H9 (cell line): ENCODE results near the gene ZNF674. TPM values are rescaled to one million over a fixed set of nuclear protein-coding genes. Genes with fewer than 3 reads are reported as not detected.

Source experiments
- DNase-seq: peaks from one replicate; pipeline ENCODE4 v3.0.0-alpha.2; 2017
- H2AFZ ChIP-seq: one replicate; pipeline ENCODE4 v1.6.1; 2013; ENCODE audit warnings: mild to moderate bottlenecking, low read length, control low read depth, moderate library complexity
- H2AK5ac ChIP-seq: 2 replicates; pipeline ENCODE4 v1.6.1; 2013; ENCODE audit warnings: low read length, control low read depth, mixed read lengths; ENCODE audit not compliant: insufficient read length
- H2BK120ac ChIP-seq: one replicate; pipeline ENCODE4 v1.6.1; 2013; ENCODE audit warnings: low read depth, mild to moderate bottlenecking, low read length, control low read depth, inconsistent platforms; ENCODE audit not compliant: poor library complexity, severe bottlenecking
- H2BK12ac ChIP-seq: 2 replicates; pipeline ENCODE4 v1.6.1; 2013; ENCODE audit warnings: low read length, control low read depth, mixed read lengths, low read depth; ENCODE audit not compliant: insufficient read length
- H2BK15ac ChIP-seq: 2 replicates; pipeline ENCODE4 v1.6.1; 2013; ENCODE audit warnings: low read depth, low read length, control low read depth
- H2BK20ac ChIP-seq: one replicate; pipeline ENCODE4 v1.6.1; 2013; ENCODE audit warnings: low read depth, mild to moderate bottlenecking, low read length, control low read depth, inconsistent platforms; ENCODE audit not compliant: poor library complexity, severe bottlenecking
- H2BK5ac ChIP-seq: 2 replicates; pipeline ENCODE4 v1.6.1; 2013; ENCODE audit warnings: low read length, control low read depth, mixed read lengths; ENCODE audit not compliant: insufficient read length
- H3K14ac ChIP-seq: 2 replicates; pipeline ENCODE4 v1.6.1; 2013; ENCODE audit warnings: low read length, control low read depth; ENCODE audit not compliant: insufficient read depth
- H3K18ac ChIP-seq: 2 replicates; pipeline ENCODE4 v1.6.1; 2013; ENCODE audit warnings: low read depth, mild to moderate bottlenecking, mixed read lengths, low read length, control low read depth; ENCODE audit not compliant: insufficient read length
- H3K23ac ChIP-seq: 2 replicates; pipeline ENCODE4 v1.6.1; 2013; ENCODE audit warnings: low read length, control low read depth, mixed read lengths, low read depth; ENCODE audit not compliant: insufficient read length
- H3K23me2 ChIP-seq: 2 replicates; pipeline ENCODE4 v1.6.1; 2013; ENCODE audit warnings: low read depth, mild to moderate bottlenecking, mixed read lengths, low read length, control low read depth; ENCODE audit not compliant: insufficient read length, poor library complexity, severe bottlenecking
- H3K27ac ChIP-seq: 2 replicates; pipeline ENCODE4 v1.5.1; 2013; ENCODE audit warnings: low read length, control low read depth, mixed read lengths, low read depth; ENCODE audit not compliant: insufficient read length
- H3K27me3 ChIP-seq: 2 replicates; pipeline ENCODE4 v1.6.1; 2013; ENCODE audit warnings: low read length, control low read depth, inconsistent platforms; ENCODE audit not compliant: insufficient read depth
- H3K4ac ChIP-seq: 2 replicates; pipeline ENCODE4 v1.6.1; 2013; ENCODE audit warnings: low read depth, mild to moderate bottlenecking, control low read depth, inconsistent platforms, low read length, moderate library complexity
- H3K4me1 ChIP-seq: 2 replicates; pipeline ENCODE4 v1.6.1; 2013; ENCODE audit warnings: low read length, control low read depth, inconsistent platforms; ENCODE audit not compliant: insufficient read depth
- H3K4me2 ChIP-seq: 2 replicates; pipeline ENCODE4 v1.6.1; 2013; ENCODE audit warnings: low read length, control low read depth, mixed read lengths; ENCODE audit not compliant: insufficient read length, insufficient read depth
- H3K56ac ChIP-seq: 2 replicates; pipeline ENCODE4 v1.6.1; 2013; ENCODE audit warnings: low read depth, mild to moderate bottlenecking, mixed read lengths, low read length, control low read depth; ENCODE audit not compliant: insufficient read length
- H3K79me1 ChIP-seq: 2 replicates; pipeline ENCODE4 v1.6.1; 2013; ENCODE audit warnings: low read depth, mild to moderate bottlenecking, moderate library complexity, low read length, control low read depth, inconsistent platforms; ENCODE audit not compliant: insufficient read depth, poor library complexity, severe bottlenecking
- H3K79me2 ChIP-seq: 2 replicates; pipeline ENCODE4 v1.6.1; 2013; ENCODE audit warnings: low read length, control low read depth, inconsistent platforms; ENCODE audit not compliant: insufficient read depth
- H3K9ac ChIP-seq: 2 replicates; pipeline ENCODE4 v1.6.1; 2013; ENCODE audit warnings: low read length, control low read depth, mixed read lengths; ENCODE audit not compliant: insufficient read length; ENCODE audit errors: extremely low read depth
- H3K9me3 ChIP-seq: one replicate; pipeline ENCODE4 v1.6.1; 2013; ENCODE audit warnings: low read depth, low read length, inconsistent platforms; ENCODE audit not compliant: control insufficient read depth
- H3T11ph ChIP-seq: one replicate; pipeline ENCODE4 v1.6.1; 2013; ENCODE audit warnings: mild to moderate bottlenecking, low read length, control low read depth, inconsistent platforms
- H4K20me1 ChIP-seq: one replicate; pipeline ENCODE4 v1.6.1; 2013; ENCODE audit not compliant: control insufficient read depth, insufficient read length, insufficient read depth
- H4K5ac ChIP-seq: 2 replicates; pipeline ENCODE4 v1.6.1; 2013; ENCODE audit warnings: low read depth, mild to moderate bottlenecking, mixed read lengths, low read length, control low read depth; ENCODE audit not compliant: insufficient read length
- H4K8ac ChIP-seq: replicated peaks from 2 replicates; pipeline ENCODE4 v1.6.1; 2013; ENCODE audit warnings: low read length, control low read depth, mixed read lengths, low read depth; ENCODE audit not compliant: insufficient read length
- H4K91ac ChIP-seq: 2 replicates; pipeline ENCODE4 v1.6.1; 2013; ENCODE audit warnings: low read depth, mild to moderate bottlenecking, moderate library complexity, mixed read lengths, low read length, control low read depth; ENCODE audit not compliant: insufficient read length
- H3K27ac Mint-ChIP-seq, 3 experiments: 2 replicates in 2 of 3; 3 replicates in 1 of 3; pipeline ENCODE4 v1.8.0; 2020 to 2021; ENCODE audit warnings: mixed read lengths in 3 of 3, mild to moderate bottlenecking in 1 of 3, moderate library complexity in 1 of 3
- H3K27me3 Mint-ChIP-seq: 2 replicates; pipeline ENCODE4 v1.8.0; 2021; ENCODE audit warnings: low read depth, mild to moderate bottlenecking, moderate library complexity, mixed read lengths
- H3K36me3 Mint-ChIP-seq, 3 experiments: 2 replicates in 2 of 3; 3 replicates in 1 of 3; pipeline ENCODE4 v1.8.0; 2020 to 2021; ENCODE audit warnings: low read depth in 3 of 3, mixed read lengths in 3 of 3; ENCODE audit not compliant: insufficient read depth in 1 of 3
- H3K4me1 Mint-ChIP-seq, 2 experiments: 2 replicates each; pipeline ENCODE4 v1.8.0; 2020; ENCODE audit warnings: mixed read lengths in 2 of 2
- H3K4me3 Mint-ChIP-seq, 2 experiments: 2 replicates in 1 of 2; 3 replicates in 1 of 2; pipeline ENCODE4 v1.8.0; 2020 to 2021; ENCODE audit warnings: mild to moderate bottlenecking in 2 of 2, mixed read lengths in 2 of 2, moderate library complexity in 1 of 2
- H3K9me3 Mint-ChIP-seq, 2 experiments: 2 replicates in 1 of 2; 3 replicates in 1 of 2; pipeline ENCODE4 v1.8.0; 2020; ENCODE audit warnings: mild to moderate bottlenecking in 2 of 2, mixed read lengths in 2 of 2, moderate library complexity in 1 of 2
- CTCF ChIP-seq: fragments of 200-600 bp; sonication (generic); conservative IDR thresholded peaks from 3 replicates; pipeline ENCODE4 v1.8.0; 2021; ENCODE audit warnings: antibody characterized with exemption, mild to moderate bottlenecking
- WGBS: extraction: QIAGEN DNeasy Blood & Tissue Kit; methylation state at CpG from one replicate; pipeline ENCODE4 v1.1.7; 2013; ENCODE audit warnings: missing lambda C conversion rate, low lambda C conversion rate, mixed read lengths; ENCODE audit not compliant: insufficient read length; ENCODE audit errors: extremely low coverage; 5-methylcytosine and 5-hydroxymethylcytosine counted together
- total RNA-seq: library from RNA; stranded (reverse); gene quantifications from 2 replicates; pipeline ENCODE4 v1.2.1, GENCODE V29; 2021

The ZNF674 gene
- total RNA-seq, 1 experiment from 2014 or later = 10.1 TPM

DNA sequence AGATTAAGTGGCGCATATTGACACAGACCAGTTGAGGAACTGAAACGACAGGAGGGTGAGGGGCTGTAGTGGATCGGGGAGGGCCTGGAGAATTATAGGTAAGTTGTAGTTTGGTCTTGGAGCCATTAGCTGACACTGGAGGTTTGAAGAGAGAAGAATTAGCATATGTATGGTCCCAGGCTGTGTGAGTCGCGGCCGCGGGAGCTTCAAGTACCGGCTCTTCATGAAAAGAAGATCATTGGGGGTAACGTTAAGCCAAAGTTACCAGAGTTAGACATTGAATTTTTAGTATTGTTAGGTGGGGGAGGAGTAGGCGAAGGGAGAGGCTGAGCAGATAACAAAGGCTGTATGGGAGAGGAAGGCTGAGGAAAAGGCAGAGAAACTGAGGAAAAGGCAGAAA is 56.5 kb downstream of the ZNF674 start:
- no peak overlapping the region for H3T11ph ChIP-seq
- no peak overlapping the region for H3K27ac ChIP-seq
- no peak overlapping the region for H3K23ac ChIP-seq
- peaks cover 22 to 38% of the 10 kb centered on the region in 2 experiments for H3K4me1 Mint-ChIP-seq
- no peak overlapping the region for H3K9ac ChIP-seq
- peaks cover 50 to 73% (median 59%) of the 10 kb centered on the region in 3 experiments for H3K36me3 Mint-ChIP-seq
- H3K23me2 ChIP-seq = no peaks in the 10 kb centered on the region
- no peak overlapping the region for H3K4me2 ChIP-seq
- H3K4ac ChIP-seq = no peak overlapping the region
- no peak overlapping the region for H2AFZ ChIP-seq
- H2BK120ac ChIP-seq = no peak overlapping the region
- no peak overlapping the region for H2BK12ac ChIP-seq
- no peak overlapping the region for H4K91ac ChIP-seq
- H3K79me2 ChIP-seq = no peaks in the 10 kb centered on the region
- no peak overlapping the region for H2AK5ac ChIP-seq
- H3K9me3 ChIP-seq = peaks cover 15% of the 10 kb centered on the region
- WGBS = no CpG with 5 or more reads among the region's 10 CpGs
- H3K79me1 ChIP-seq = no peaks in the 10 kb centered on the region
- peak overlapping the region; percentile 81 to 89 (median 88) for H3K27ac Mint-ChIP-seq
- H3K27me3 ChIP-seq = no peaks in the 10 kb centered on the region
- H3K18ac ChIP-seq = no peak overlapping the region
- H4K8ac ChIP-seq = no peak overlapping the region
- peak overlapping the region; percentile 11 to 25; a peak in 4 of 5 replicates for H3K4me3 Mint-ChIP-seq
- no peak overlapping the region for H2BK5ac ChIP-seq
- no peak overlapping the region for H3K14ac ChIP-seq
- H3K27me3 Mint-ChIP-seq = no peaks in the 10 kb centered on the region
- no peak overlapping the region for H3K56ac ChIP-seq
- peak; percentile 37 for DNase-seq
- no peaks in the 10 kb centered on the region; the same call in 1 of the 2 replicates for H3K4me1 ChIP-seq
- H3K9me3 Mint-ChIP-seq = peaks cover 89 to 91% of the 10 kb centered on the region in 2 experiments
- H4K5ac ChIP-seq = no peak overlapping the region
- no peak overlapping the region for H2BK15ac ChIP-seq
- no peak for TF ChIP-seq CTCF
- no peak overlapping the region for H2BK20ac ChIP-seq
- H4K20me1 ChIP-seq = no peaks in the 10 kb centered on the region
